GM12892 (cell line): ENCODE measurements around the gene FEM1B.

Experiments used
- POLR2A ChIP-seq: IDR thresholded peaks from 2 replicates; pipeline ENCODE4 v1.6.1; 2011; ENCODE audit warnings: low read depth, low read length, control low read depth
- POLR2AphosphoS5 ChIP-seq: IDR thresholded peaks from 2 replicates; pipeline ENCODE4 v1.6.1; 2011; ENCODE audit warnings: low read depth, low read length, control low read depth
- TAF1 ChIP-seq: IDR thresholded peaks from 2 replicates; pipeline ENCODE4 v1.6.1; 2011; ENCODE audit warnings: low read depth, mild to moderate bottlenecking, control low read depth, low read length, borderline replicate concordance

- TF ChIP-seq POLR2A (no peak), TAF1 (no peak), POLR2AphosphoS5 (no peak)
Observed at GRCh38 chr15:68316061-68316804, 38.7 kb downstream of the FEM1B start.
